ENCODE results near the gene CENPQ.
A peak's percentile ranks its signal among the peaks of the same experiment; 100 is the strongest.

CENPQ gene

GRCh38 chr6:49462927-49463611, at the start of gene CENPQ, which contains the start of gene MMUT:
Gene CENPQ, plus strand, starts transcription at chr6:49463370. Its CDS starts 6,807 bp downstream, at chr6:49470177.
Gene MMUT, minus strand, starts transcription at chr6:49463253. Its CDS starts 3,787 bp downstream, at chr6:49459466.
- DNase-seq (ENCODE audit: extremely low read depth, insufficient read length): peak; percentile 89
- H3K36me3 ChIP-seq (ENCODE audit: control insufficient read depth, insufficient read depth, low read length): no peaks in the 10 kb centered on the region
- H3K4me3 ChIP-seq (replicated peaks; ENCODE audit: low read depth, low read length): peak within 1 kb of the TSS; percentile 99
- H3K27me3 ChIP-seq (replicated peaks; ENCODE audit: control insufficient read depth, insufficient read depth, low read length): no peaks in the 10 kb centered on the region
- TF ChIP-seq CTCF (IDR thresholded peaks at IDR 0.05; ENCODE audit: insufficient read depth, low read length, poor library complexity, severe bottlenecking): no peak

- Histone ChIP-seq H3K27me3 (replicated peaks; ENCODE audit: control insufficient read depth, insufficient read depth, low read length) (no peaks in the 10 kb centered on the region), H3K36me3 (ENCODE audit: control insufficient read depth, insufficient read depth, low read length) (no peaks in the 10 kb centered on the region), H3K4me3 (replicated peaks; ENCODE audit: low read depth, low read length) (no peak overlapping the region)
- no peak for DNase-seq (ENCODE audit: extremely low read depth, insufficient read length)
- no peak for TF ChIP-seq CTCF (IDR thresholded peaks at IDR 0.05; ENCODE audit: insufficient read depth, low read length, poor library complexity, severe bottlenecking)
These were observed 47.8 kb upstream of the CENPQ start for GRCh38 chr6:49415358-49415757.

- H3K4me3 ChIP-seq (replicated peaks; ENCODE audit: low read depth, low read length): no peak overlapping the region
- TF ChIP-seq CTCF (IDR thresholded peaks at IDR 0.05; ENCODE audit: insufficient read depth, low read length, poor library complexity, severe bottlenecking): no peak
- DNase-seq (ENCODE audit: extremely low read depth, insufficient read length): no peak
- H3K27me3 ChIP-seq (replicated peaks; ENCODE audit: control insufficient read depth, insufficient read depth, low read length): no peaks in the 10 kb centered on the region
- no peaks in the 10 kb centered on the region for H3K36me3 ChIP-seq (ENCODE audit: control insufficient read depth, insufficient read depth, low read length)
These were observed 47.0 kb upstream of the CENPQ start for GRCh38 chr6:49416195-49416594.

GRCh38 chr6:49423817-49424216, 39.4 kb upstream of the CENPQ start:
- no peak for TF ChIP-seq CTCF (IDR thresholded peaks at IDR 0.05; ENCODE audit: insufficient read depth, low read length, poor library complexity, severe bottlenecking)
- Histone ChIP-seq H3K4me3 (replicated peaks; ENCODE audit: low read depth, low read length) (no peak overlapping the region), H3K27me3 (replicated peaks; ENCODE audit: control insufficient read depth, insufficient read depth, low read length) (no peaks in the 10 kb centered on the region), H3K36me3 (ENCODE audit: control insufficient read depth, insufficient read depth, low read length) (no peaks in the 10 kb centered on the region)
- DNase-seq (ENCODE audit: extremely low read depth, insufficient read length): no peak

- no peak for DNase-seq (ENCODE audit: extremely low read depth, insufficient read length)
- H3K4me3 ChIP-seq (replicated peaks; ENCODE audit: low read depth, low read length): no peak overlapping the region
- H3K27me3 ChIP-seq (replicated peaks; ENCODE audit: control insufficient read depth, insufficient read depth, low read length): no peaks in the 10 kb centered on the region
- no peaks in the 10 kb centered on the region; the same call in 1 of the 2 replicates for H3K36me3 ChIP-seq (ENCODE audit: control insufficient read depth, insufficient read depth, low read length)
- TF ChIP-seq CTCF (IDR thresholded peaks at IDR 0.05; ENCODE audit: insufficient read depth, low read length, poor library complexity, severe bottlenecking): no peak
These were observed 33.0 kb upstream of the CENPQ start for GRCh38 chr6:49430187-49430586.

Data from GM06990 (cell line).